OCI-M2 (cell line): ENCODE results near the gene ARHGAP8.

ENCODE experiments used
- DNase-seq: peaks from one replicate; lab custom pipeline; 2025; ENCODE audit not compliant: unreplicated experiment; lab: John Stamatoyannopoulos, UW

ARHGAP8 gene

DNA sequence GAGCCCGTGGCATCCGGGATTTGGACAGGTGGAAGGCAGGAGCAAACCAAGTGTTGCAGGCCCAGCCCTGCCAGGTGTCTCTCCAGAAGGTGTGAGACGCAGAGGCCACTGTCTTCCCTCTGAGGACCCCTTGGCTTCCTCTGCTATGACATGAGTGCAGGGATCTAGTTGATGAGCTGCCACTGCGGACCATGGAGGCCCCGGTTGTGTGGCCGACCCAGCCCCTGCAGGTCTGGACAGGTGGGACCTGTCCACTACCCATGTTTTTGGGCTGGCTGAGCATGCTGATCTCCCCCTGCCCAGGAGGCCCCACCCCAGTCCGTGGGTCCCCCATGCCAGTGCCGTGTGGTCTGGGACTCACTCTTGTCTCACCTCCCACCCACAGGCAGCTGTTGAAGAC, 27.5 kb upstream of the ARHGAP8 start:
- DNase-seq, result no peak

DNA sequence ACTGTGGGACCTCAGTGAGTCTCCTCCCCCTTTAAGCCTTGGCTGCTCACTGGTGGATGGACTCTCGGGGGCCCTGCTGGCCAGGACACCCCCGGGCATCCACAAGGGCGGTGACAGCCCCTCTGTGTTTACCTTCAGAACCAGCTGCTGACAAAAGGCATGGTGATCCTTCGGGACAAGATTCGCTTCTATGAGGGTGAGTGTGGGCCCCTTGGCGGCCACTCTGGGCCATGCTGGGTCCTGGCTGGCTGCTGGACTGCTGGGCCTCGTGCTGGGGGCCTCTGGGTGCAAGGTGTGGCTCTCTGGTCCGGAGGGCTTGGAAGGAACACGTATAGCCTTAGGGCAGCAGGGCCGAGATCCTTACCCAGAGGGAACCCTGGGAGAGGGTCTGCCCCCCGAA, 25.9 kb upstream of the ARHGAP8 start:
- DNase-seq, result no peak

- DNase-seq, result no peak
Observed at GRCh38 chr22:44727148-44727547, 25.2 kb upstream of the ARHGAP8 start.

DNA sequence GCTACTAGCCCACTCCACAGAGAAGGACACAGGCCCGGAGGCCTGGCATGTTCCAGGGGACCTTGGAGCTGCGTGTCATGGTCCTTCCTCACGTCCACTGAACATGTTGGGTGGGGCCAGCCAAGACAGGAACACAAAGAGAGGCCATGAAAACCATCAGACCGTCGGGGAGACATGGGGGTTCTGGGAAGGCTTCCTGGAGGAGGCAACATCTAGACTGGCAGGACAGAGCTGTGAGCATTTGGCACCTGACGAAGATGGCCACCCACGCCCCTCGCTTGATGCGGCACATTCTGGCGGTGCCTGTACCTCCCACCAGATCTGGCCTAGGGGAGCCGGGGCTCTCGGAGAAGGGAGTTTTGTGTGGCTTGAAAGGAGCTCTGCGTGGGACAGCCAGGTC, 24.7 kb upstream of the ARHGAP8 start:
- no peak for DNase-seq

DNA sequence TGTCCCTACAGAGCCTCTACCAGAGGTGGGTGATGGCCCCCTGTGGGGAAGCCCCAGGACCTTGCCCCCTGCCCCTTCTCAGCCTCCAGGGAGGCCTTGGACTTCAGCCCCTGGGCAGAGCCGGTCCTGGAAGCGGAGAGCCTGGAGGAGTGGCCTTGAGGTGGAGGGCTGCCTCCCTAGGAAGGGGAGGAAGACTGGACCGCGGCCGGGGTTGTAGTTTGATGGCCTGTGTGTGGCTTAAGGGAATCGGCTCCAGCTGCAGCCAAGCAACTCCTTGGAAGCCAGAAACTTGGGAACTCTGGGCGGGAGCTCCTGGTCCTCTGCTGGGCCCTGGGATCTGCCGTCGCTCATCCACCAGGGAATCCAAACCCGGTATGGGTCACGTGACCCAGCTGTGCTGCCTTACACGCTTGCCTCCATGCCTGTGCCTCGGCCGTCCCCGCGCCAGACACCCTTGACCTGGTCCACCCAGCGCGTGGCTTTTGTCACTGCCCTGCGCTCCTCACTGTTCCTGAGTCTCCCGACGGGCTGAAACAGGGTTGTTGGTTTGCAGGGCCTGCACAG, 23.5 kb upstream of the ARHGAP8 start:
- no peak for DNase-seq

GRCh38 chr22:44729391-44730021, 22.9 kb upstream of the ARHGAP8 start:
- DNase-seq, result no peak

DNA sequence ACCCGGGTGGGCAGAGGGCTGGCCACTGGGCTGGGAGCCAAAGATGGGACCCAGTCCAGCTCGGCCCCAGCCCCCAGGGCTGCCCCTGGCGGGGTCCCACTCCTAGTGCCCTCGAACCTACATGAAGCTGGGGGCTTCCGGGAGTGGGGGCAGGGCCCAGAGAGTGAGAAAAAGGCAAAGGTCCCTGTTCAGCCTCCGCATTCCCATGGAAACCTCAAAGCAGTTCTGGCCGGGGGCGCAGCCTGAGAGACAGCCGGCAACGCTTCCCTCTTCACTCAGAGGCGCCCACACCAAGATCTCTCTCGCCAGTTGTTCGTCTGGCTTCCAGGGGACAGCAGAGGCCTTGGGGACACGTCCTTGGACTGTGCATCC, 22.4 kb upstream of the ARHGAP8 start:
- DNase-seq, result no peak

- no peak for DNase-seq
Observed at GRCh38 chr22:44730490-44731356, 21.7 kb upstream of the ARHGAP8 start.

- DNase-seq, result no peak
Observed at GRCh38 chr22:44731357-44731970, 20.9 kb upstream of the ARHGAP8 start.

- no peak for DNase-seq
Observed at GRCh38 chr22:44732017-44732561, 20.3 kb upstream of the ARHGAP8 start.

DNA sequence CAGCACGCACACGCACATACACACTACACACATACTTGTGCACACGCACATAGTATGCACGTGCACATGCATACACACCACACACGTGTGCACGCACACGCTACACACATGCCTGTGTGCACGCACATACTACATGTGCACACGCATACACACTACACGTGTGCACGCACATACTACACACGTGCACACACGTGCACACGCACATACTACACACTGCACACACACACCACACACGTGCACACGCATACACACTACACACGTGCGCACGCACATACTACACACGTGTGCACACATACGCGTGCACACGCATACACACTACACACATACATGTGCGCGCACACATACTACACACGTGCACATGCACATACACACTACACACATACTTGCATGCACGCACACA, 19.7 kb upstream of the ARHGAP8 start:
- no peak for DNase-seq

GRCh38 chr22:44733426-44734106, 18.8 kb upstream of the ARHGAP8 start:
- no peak for DNase-seq

GRCh38 chr22:44734278-44734677, 18.1 kb upstream of the ARHGAP8 start:
- no peak for DNase-seq

DNA sequence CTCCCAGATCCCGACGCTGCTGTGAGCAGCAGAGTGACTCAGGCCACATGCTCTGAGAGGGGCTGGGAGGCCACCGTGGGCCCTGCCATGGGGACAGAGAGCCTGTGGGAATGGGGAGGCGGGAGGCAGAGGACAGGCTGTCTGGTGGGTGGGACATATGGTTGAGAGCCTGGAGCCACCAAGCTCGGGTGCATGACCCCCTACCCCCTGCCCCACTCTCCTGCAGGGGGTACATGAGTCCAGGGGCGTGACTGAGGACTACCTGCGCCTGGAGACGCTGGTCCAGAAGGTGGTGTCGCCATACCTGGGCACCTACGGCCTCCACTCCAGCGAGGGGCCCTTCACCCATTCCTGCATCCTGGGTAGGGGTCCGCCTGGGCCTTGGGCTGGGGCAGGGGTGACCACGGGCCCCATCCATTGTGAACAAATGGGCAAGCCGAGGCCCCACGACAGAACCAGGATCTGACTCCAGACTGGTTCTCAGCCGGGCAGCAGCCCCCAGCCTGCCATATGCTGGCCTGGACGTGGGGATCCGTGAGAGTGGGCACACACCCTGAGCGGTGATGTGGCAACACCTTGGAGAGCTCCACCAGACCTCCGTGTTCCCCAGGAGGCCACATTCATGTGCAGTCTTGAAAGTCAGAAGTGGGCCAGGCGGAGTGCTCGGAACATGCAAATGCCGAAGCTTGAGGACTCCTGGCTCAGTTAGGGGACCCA, 17.4 kb upstream of the ARHGAP8 start:
- no peak for DNase-seq

- DNase-seq, result no peak
Observed at GRCh38 chr22:44735518-44736428, 16.6 kb upstream of the ARHGAP8 start.

DNA sequence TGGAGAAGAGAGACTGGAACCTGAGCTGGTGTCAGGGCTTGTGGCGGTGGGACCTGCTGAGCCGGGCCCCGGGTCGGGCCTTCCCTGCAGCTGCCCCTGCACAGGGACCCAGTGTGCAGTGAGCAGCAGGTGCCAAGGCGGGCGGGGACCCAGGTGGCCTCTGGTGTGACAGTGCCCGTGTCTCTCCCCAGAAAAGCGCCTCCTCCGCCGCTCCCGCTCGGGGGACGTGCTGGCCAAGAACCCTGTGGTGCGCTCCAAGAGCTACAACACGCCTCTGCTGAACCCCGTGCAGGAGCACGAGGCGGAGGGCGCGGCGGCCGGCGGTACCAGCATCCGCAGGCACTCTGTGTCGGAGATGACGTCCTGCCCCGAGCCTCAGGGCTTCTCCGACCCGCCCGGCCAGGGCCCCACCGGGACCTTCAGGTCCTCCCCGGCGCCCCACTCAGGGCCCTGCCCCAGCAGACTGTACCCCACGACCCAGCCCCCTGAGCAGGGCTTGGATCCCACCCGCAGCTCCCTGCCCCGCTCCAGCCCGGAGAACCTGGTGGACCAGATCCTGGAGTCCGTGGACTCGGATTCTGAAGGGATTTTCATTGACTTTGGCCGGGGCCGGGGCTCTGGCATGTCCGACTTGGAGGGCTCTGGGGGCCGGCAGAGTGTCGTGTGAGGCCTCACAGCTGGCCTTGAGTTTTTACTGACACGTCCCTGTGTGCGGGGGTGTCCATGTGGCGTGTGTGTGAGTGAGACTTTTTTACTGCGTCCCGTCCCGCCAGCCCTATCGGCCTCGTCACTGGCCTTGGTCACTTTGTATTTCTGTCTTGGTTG, 15.6 kb upstream of the ARHGAP8 start:
- no peak for DNase-seq

GRCh38 chr22:44737406-44738346, 14.7 kb upstream of the ARHGAP8 start:
- no peak for DNase-seq
